Esophagus muscularis mucosa (tissue), 3 donors: ENCODE measurements around the gene CAMTA1.

Experiments used
- CTCF ChIP-seq, 3 experiments: fragments of 200-600 bp in 2 of 3; fragments of 450-650 bp in 1 of 3; sonication (generic) in 2 of 3; IDR thresholded peaks; one replicate each; pipeline ENCODE4 v1.5.1; 2017 to 2019; ENCODE audit warnings: antibody characterized with exemption in 3 of 3, mild to moderate bottlenecking in 2 of 3, moderate library complexity in 1 of 3
- POLR2A ChIP-seq: fragments of 450-650 bp; IDR thresholded peaks from one replicate; pipeline ENCODE4 v1.6.1; 2017; ENCODE audit warnings: antibody characterized with exemption, moderate library complexity, mild to moderate bottlenecking, low read depth
- POLR2AphosphoS5 ChIP-seq, 2 donors: sonication (generic); formaldehyde crosslinking; IDR thresholded peaks; one replicate each; pipeline ENCODE4 v1.6.1; 2017; ENCODE audit warnings: antibody characterized with exemption in 2 of 2

GRCh38 chr1:7404046-7404742, 618.9 kb downstream of the CAMTA1 start:
- no peak for TF ChIP-seq POLR2AphosphoS5 (IDR thresholded peaks at IDR 0.05)
- TF ChIP-seq CTCF (IDR thresholded peaks at IDR 0.05): no peak
- no peak for TF ChIP-seq POLR2A
